HEK293 (cell line): ENCODE results near the gene SUGP2.

Experiments
- CTCF ChIA-PET: fragments of 350-600 bp; formaldehyde crosslinking; extraction: SDS; loops from one replicate; lab custom pipeline; 2021; ENCODE audit warnings: antibody characterized with exemption; lab: Yijun Ruan, JAX
- POLR2A ChIA-PET: fragments of 300-600 bp; formaldehyde crosslinking; extraction: SDS; loops from one replicate; lab custom pipeline; 2020; ENCODE audit warnings: antibody characterized with exemption, inconsistent platforms; lab: Yijun Ruan, JAX
- H3K27ac ChIP-seq: fragments of 200-500 bp; sonication (Bioruptor generic); 2 replicates; pipeline ENCODE4 v1.5.1; 2014; ENCODE audit warnings: low read depth, low read length, control low read depth, inconsistent platforms; ENCODE audit errors: extremely low read depth
- H3K36me3 ChIP-seq, 2 experiments: fragments of 200-500 bp in 1 of 2; sonication (Bioruptor generic) in 1 of 2; 1 replicate in 1 of 2; 2 replicates in 1 of 2; pipeline ENCODE4 v1.5.1; 2014 to 2017; ENCODE audit warnings: inconsistent platforms in 2 of 2, low read length in 2 of 2; ENCODE audit not compliant: control insufficient read depth in 2 of 2, insufficient read depth in 1 of 2
- H3K4me1 ChIP-seq: fragments of 200-500 bp; sonication (Bioruptor generic); 2 replicates; pipeline ENCODE4 v1.5.1; 2014; ENCODE audit warnings: mild to moderate bottlenecking, low read length, inconsistent platforms; ENCODE audit not compliant: control insufficient read depth, insufficient read depth
- H3K4me3 ChIP-seq: 2 replicates; pipeline ENCODE4 v1.5.1; 2011; ENCODE audit warnings: low read depth, mild to moderate bottlenecking, control low read depth, low read length, moderate library complexity
- H3K9me3 ChIP-seq: fragments of 200-500 bp; sonication (Bioruptor generic); 2 replicates; pipeline ENCODE4 v1.5.1; 2014; ENCODE audit warnings: low read depth, low read length, inconsistent platforms; ENCODE audit not compliant: control insufficient read depth, insufficient read depth
- KLF9 ChIP-seq: fragments of 450-650 bp; formaldehyde crosslinking; IDR thresholded peaks from 2 replicates; pipeline ENCODE4 v1.5.1; 2016; ENCODE audit warnings: missing biosample characterization, missing genetic modification characterization, low read depth
- PRDM1 ChIP-seq: fragments of 450-650 bp; formaldehyde crosslinking; IDR thresholded peaks from 2 replicates; pipeline ENCODE4; 2016; ENCODE audit warnings: missing biosample characterization, missing genetic modification characterization
- ZBTB17 ChIP-seq: fragments of 450-650 bp; formaldehyde crosslinking; IDR thresholded peaks from 2 replicates; pipeline ENCODE4 v1.5.1; 2016; ENCODE audit warnings: missing biosample characterization, missing genetic modification characterization
- ZNF174 ChIP-seq: fragments of 450-650 bp; formaldehyde crosslinking; IDR thresholded peaks from 2 replicates; pipeline ENCODE4 v1.5.0; 2017; ENCODE audit warnings: missing biosample characterization, mild to moderate bottlenecking, missing genetic modification characterization
- ZNF18 ChIP-seq: fragments of 450-650 bp; formaldehyde crosslinking; IDR thresholded peaks from 2 replicates; pipeline ENCODE4 v1.5.1; 2016; ENCODE audit warnings: missing biosample characterization, missing genetic modification characterization
- ZNF391 ChIP-seq: fragments of 450-650 bp; formaldehyde crosslinking; IDR thresholded peaks from 2 replicates; pipeline ENCODE4 v1.5.1; 2016; ENCODE audit warnings: low read depth, missing biosample characterization, missing genetic modification characterization, borderline replicate concordance
- ZNF558 ChIP-seq: fragments of 450-650 bp; formaldehyde crosslinking; IDR thresholded peaks from 2 replicates; pipeline ENCODE4 v1.5.1; 2016; ENCODE audit warnings: missing biosample characterization, missing genetic modification characterization
- ZNF585B ChIP-seq: fragments of 450-650 bp; formaldehyde crosslinking; IDR thresholded peaks from 2 replicates; pipeline ENCODE4 v1.5.1; 2016; ENCODE audit warnings: missing biosample characterization, missing genetic modification characterization
- ZSCAN16 ChIP-seq: fragments of 450-650 bp; formaldehyde crosslinking; IDR thresholded peaks from 2 replicates; pipeline ENCODE4 v1.5.1; 2016; ENCODE audit warnings: missing biosample characterization, missing genetic modification characterization
- ZSCAN23 ChIP-seq: fragments of 450-650 bp; formaldehyde crosslinking; IDR thresholded peaks from 2 replicates; pipeline ENCODE4 v1.5.1; 2016; ENCODE audit warnings: missing biosample characterization, missing genetic modification characterization
- TF ChIP-seq, protein P1 (sequence below): fragments of 450-650 bp; formaldehyde crosslinking; IDR thresholded peaks from 2 replicates; pipeline ENCODE4 v1.5.1; 2017; ENCODE audit warnings: missing biosample characterization, missing genetic modification characterization
- TF ChIP-seq, protein P2 (sequence below): fragments of 450-650 bp; formaldehyde crosslinking; IDR thresholded peaks from 2 replicates; pipeline ENCODE4 v1.5.1; 2016; ENCODE audit warnings: missing biosample characterization, missing genetic modification characterization
- TF ChIP-seq, protein P3 (sequence below): fragments of 450-650 bp; formaldehyde crosslinking; IDR thresholded peaks from 2 replicates; pipeline ENCODE4 v1.5.1; 2016; ENCODE audit warnings: missing biosample characterization, missing genetic modification characterization, borderline replicate concordance

SUGP2 gene

GRCh38 chr19:19021115-19021514 is 12.2 kb downstream of the SUGP2 start:
- no peaks in the 10 kb centered on the region for H3K9me3 ChIP-seq
- TF ChIP-seq, protein P1, sequence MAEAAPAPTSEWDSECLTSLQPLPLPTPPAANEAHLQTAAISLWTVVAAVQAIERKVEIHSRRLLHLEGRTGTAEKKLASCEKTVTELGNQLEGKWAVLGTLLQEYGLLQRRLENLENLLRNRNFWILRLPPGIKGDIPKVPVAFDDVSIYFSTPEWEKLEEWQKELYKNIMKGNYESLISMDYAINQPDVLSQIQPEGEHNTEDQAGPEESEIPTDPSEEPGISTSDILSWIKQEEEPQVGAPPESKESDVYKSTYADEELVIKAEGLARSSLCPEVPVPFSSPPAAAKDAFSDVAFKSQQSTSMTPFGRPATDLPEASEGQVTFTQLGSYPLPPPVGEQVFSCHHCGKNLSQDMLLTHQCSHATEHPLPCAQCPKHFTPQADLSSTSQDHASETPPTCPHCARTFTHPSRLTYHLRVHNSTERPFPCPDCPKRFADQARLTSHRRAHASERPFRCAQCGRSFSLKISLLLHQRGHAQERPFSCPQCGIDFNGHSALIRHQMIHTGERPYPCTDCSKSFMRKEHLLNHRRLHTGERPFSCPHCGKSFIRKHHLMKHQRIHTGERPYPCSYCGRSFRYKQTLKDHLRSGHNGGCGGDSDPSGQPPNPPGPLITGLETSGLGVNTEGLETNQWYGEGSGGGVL (tag by site-specific recombination): no peak
- TF ChIP-seq ZNF558 (no peak), ZNF585B (tag by site-specific recombination) (no peak), KLF9 (tag by site-specific recombination) (no peak), ZSCAN23 (tag by site-specific recombination) (no peak), ZNF174 (tag by site-specific recombination) (no peak), ZNF391 (tag by site-specific recombination) (no peak), ZBTB17 (tag by site-specific recombination) (no peak)
- TF ChIP-seq, protein P2, sequence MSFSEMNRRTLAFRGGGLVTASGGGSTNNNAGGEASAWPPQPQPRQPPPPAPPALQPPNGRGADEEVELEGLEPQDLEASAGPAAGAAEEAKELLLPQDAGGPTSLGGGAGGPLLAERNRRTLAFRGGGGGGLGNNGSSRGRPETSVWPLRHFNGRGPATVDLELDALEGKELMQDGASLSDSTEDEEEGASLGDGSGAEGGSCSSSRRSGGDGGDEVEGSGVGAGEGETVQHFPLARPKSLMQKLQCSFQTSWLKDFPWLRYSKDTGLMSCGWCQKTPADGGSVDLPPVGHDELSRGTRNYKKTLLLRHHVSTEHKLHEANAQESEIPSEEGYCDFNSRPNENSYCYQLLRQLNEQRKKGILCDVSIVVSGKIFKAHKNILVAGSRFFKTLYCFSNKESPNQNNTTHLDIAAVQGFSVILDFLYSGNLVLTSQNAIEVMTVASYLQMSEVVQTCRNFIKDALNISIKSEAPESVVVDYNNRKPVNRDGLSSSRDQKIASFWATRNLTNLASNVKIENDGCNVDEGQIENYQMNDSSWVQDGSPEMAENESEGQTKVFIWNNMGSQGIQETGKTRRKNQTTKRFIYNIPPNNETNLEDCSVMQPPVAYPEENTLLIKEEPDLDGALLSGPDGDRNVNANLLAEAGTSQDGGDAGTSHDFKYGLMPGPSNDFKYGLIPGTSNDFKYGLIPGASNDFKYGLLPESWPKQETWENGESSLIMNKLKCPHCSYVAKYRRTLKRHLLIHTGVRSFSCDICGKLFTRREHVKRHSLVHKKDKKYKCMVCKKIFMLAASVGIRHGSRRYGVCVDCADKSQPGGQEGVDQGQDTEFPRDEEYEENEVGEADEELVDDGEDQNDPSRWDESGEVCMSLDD (tag by site-specific recombination): no peak
- H3K36me3 ChIP-seq: peaks cover 75 to 81% of the 10 kb centered on the region in 2 experiments
- H3K4me1 ChIP-seq: no peaks in the 10 kb centered on the region
- H3K4me3 ChIP-seq: no peak overlapping the region
- CTCF ChIA-PET: interaction anchor here (1.8 kb wide), 1 partner anchor 125 kb away, joined by 4 read pairs; no protein-coding TSS in a partner anchor
- no peak overlapping the region for H3K27ac ChIP-seq
- POLR2A ChIA-PET: interaction anchor here (0.7 kb wide), 1 partner anchor 294 kb away, joined by 4 read pairs; no protein-coding TSS in a partner anchor

DNA sequence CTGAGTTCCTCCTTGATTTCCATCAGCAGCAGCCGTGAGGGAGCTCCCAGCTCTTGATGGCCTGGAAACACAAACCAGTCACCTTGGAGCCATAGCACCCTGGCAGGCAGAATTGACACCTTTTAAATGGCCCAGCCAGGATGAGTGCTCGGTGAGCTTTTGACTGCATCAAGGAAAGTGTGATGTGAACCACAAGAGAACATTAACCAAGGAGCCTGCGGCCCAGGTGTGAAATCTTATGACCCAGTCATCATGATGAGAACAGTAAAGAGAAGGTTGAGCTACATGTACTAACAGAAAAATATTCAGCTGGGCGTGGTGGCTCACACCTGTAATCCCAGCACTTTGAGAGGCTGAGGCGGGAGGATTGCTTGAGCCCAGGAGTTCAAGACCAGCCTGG is 22.8 kb downstream of the SUGP2 start:
- TF ChIP-seq, protein P3, sequence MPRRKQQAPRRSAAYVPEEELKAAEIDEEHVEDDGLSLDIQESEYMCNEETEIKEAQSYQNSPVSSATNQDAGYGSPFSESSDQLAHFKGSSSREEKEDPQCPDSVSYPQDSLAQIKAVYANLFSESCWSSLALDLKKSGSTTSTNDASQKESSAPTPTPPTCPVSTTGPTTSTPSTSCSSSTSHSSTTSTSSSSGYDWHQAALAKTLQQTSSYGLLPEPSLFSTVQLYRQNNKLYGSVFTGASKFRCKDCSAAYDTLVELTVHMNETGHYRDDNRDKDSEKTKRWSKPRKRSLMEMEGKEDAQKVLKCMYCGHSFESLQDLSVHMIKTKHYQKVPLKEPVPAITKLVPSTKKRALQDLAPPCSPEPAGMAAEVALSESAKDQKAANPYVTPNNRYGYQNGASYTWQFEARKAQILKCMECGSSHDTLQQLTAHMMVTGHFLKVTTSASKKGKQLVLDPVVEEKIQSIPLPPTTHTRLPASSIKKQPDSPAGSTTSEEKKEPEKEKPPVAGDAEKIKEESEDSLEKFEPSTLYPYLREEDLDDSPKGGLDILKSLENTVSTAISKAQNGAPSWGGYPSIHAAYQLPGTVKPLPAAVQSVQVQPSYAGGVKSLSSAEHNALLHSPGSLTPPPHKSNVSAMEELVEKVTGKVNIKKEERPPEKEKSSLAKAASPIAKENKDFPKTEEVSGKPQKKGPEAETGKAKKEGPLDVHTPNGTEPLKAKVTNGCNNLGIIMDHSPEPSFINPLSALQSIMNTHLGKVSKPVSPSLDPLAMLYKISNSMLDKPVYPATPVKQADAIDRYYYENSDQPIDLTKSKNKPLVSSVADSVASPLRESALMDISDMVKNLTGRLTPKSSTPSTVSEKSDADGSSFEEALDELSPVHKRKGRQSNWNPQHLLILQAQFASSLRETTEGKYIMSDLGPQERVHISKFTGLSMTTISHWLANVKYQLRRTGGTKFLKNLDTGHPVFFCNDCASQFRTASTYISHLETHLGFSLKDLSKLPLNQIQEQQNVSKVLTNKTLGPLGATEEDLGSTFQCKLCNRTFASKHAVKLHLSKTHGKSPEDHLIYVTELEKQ (tag by site-specific recombination): no peak
- TF ChIP-seq PRDM1 (tag by site-specific recombination) (no peak), ZNF18 (tag by site-specific recombination) (no peak), ZSCAN16 (no peak)
- no peaks in the 10 kb centered on the region for H3K9me3 ChIP-seq
- no peak overlapping the region for H3K4me3 ChIP-seq
- ChIA-PET POLR2A (no interaction called here), CTCF (interaction anchor here (0.6 to 1.0 kb wide), 5 partner anchors 8 to 21 kb away, joined by 3 to 4 read pairs (median 3); no protein-coding TSS in a partner anchor)
- H3K4me1 ChIP-seq: no peaks in the 10 kb centered on the region
- no peak overlapping the region for H3K27ac ChIP-seq
- peaks cover 52 to 94% of the 10 kb centered on the region in 2 experiments for H3K36me3 ChIP-seq
